Kidney epithelial cell (primary cell): ENCODE results near the gene CCER1. TPM values are rescaled to one million over a fixed set of nuclear protein-coding genes. Genes with fewer than 3 reads are reported as not detected.

Source experiments
- DNase-seq: peaks from one replicate; pipeline ENCODE4 v3.0.0-alpha.2; 2010; ENCODE audit warnings: low read depth
- H3K27me3 ChIP-seq: 2 replicates; pipeline ENCODE4 v1.6.0; 2011; ENCODE audit warnings: low read length; ENCODE audit not compliant: control insufficient read depth, insufficient read depth
- H3K36me3 ChIP-seq: 2 replicates; pipeline ENCODE4 v1.5.1; 2011; ENCODE audit warnings: low read length; ENCODE audit not compliant: control insufficient read depth, insufficient read depth
- H3K4me3 ChIP-seq: 2 replicates; pipeline ENCODE4 v1.5.1; 2011; ENCODE audit warnings: low read depth, mild to moderate bottlenecking, control low read depth, low read length
- total RNA-seq: library from RNA; depleted of rRNA; stranded (reverse); fragments of >200 nt; gene quantifications from 2 replicates; pipeline ENCODE4 v1.2.3, GENCODE V29; 2015
- TF ChIP-seq, protein P1 (sequence below): IDR thresholded peaks from 2 replicates; pipeline ENCODE4 v1.5.1; 2011; ENCODE audit warnings: mild to moderate bottlenecking, moderate library complexity, low read length, control low read depth, inconsistent platforms; ENCODE audit not compliant: insufficient read depth, poor library complexity, severe bottlenecking

Gene CCER1
- total RNA-seq, 1 donor from 2014 or later: not detected

GRCh38 chr12:90936230-90937005 lies 18.6 kb downstream of the CCER1 start:
- TF ChIP-seq, protein P1, sequence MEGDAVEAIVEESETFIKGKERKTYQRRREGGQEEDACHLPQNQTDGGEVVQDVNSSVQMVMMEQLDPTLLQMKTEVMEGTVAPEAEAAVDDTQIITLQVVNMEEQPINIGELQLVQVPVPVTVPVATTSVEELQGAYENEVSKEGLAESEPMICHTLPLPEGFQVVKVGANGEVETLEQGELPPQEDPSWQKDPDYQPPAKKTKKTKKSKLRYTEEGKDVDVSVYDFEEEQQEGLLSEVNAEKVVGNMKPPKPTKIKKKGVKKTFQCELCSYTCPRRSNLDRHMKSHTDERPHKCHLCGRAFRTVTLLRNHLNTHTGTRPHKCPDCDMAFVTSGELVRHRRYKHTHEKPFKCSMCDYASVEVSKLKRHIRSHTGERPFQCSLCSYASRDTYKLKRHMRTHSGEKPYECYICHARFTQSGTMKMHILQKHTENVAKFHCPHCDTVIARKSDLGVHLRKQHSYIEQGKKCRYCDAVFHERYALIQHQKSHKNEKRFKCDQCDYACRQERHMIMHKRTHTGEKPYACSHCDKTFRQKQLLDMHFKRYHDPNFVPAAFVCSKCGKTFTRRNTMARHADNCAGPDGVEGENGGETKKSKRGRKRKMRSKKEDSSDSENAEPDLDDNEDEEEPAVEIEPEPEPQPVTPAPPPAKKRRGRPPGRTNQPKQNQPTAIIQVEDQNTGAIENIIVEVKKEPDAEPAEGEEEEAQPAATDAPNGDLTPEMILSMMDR: no peak
- no peak for DNase-seq
- Histone ChIP-seq H3K36me3 (no peaks in the 10 kb centered on the region), H3K27me3 (no peaks in the 10 kb centered on the region), H3K4me3 (no peak overlapping the region)

- no peak for DNase-seq
- TF ChIP-seq, protein P1: no peak
- no peaks in the 10 kb centered on the region for H3K36me3 ChIP-seq
Observed at GRCh38 chr12:90925562-90925961, 29.4 kb downstream of the CCER1 start.

DNA sequence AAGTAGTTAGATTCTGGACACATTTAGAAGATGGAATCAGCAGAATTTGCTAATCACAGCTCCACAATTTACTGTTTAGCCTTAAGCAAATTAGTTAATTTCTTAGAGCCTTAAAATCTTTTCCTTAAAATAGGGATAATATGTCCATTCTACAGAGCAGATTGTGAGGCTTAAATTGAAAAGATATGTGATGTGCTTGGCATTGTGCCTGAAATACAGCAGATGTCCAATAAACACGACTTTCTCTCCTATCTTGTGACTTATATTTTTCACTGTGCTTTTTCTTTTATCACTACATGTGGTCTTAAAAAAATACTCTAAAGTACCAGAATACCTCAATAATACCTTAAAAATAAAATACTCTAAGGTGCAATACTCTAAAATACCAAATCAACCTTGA lies 30.6 kb downstream of the CCER1 start:
- Histone ChIP-seq H3K27me3 (no peaks in the 10 kb centered on the region), H3K36me3 (no peaks in the 10 kb centered on the region), H3K4me3 (no peak overlapping the region)
- DNase-seq: no peak
- TF ChIP-seq, protein P1: no peak

More at GRCh38 chr12:90925562-90925961, 29.4 kb downstream of the CCER1 start:
- no peak overlapping the region for H3K4me3 ChIP-seq
- H3K27me3 ChIP-seq: no peaks in the 10 kb centered on the region

DNA sequence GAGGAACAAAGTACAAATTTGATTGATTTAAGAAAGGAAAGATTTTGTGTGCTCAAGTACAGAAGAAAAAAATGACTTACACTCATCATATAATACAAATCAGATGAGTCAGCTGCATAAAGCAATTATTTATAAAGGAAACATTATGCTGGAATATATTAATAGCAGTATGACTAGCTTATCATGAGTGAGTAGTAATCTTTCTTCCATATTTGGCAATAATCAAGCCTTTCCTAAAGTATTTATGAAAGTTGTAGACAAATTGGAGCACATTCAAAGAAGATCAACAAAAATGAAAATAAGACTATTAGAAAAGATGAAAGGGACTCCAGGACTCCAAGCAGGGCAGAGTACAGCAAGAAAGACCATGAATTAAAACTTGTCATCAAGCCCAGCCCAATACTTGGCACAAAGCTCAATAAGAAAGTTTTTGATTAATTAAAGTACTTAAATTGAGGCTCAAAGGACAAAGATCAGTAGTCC lies 32.8 kb downstream of the CCER1 start:
- TF ChIP-seq, protein P1: no peak
- Histone ChIP-seq H3K4me3 (no peak overlapping the region), H3K27me3 (no peaks in the 10 kb centered on the region), H3K36me3 (no peaks in the 10 kb centered on the region)
- no peak for DNase-seq

GRCh38 chr12:90921536-90921935 lies 33.4 kb downstream of the CCER1 start:
- no peak overlapping the region for H3K4me3 ChIP-seq
- no peaks in the 10 kb centered on the region for H3K27me3 ChIP-seq
- DNase-seq: no peak
- H3K36me3 ChIP-seq: no peaks in the 10 kb centered on the region
- TF ChIP-seq, protein P1: no peak
